Measurements from ENCODE around the gene ENDOU.

GRCh38 chr12:47734725-47735480 lies 9.6 kb upstream of the ENDOU start:
- TF ChIP-seq EZH2 (IDR thresholded peaks at IDR 0.05; ENCODE audit: insufficient read depth, poor library complexity, severe bottlenecking) = no peak
- no peak for TF ChIP-seq EZH2phosphoT487 (IDR thresholded peaks at IDR 0.05; ENCODE audit: insufficient read depth, low read depth)

All from GM23248 (cell line).